NAMALWA (cell line): ENCODE data around the gene KLF6.
"Not testable (repeated sequence)": the region's sequence is repeated elsewhere in the genome, so short reads cannot be mapped to it uniquely, and the experiment has no call there.

Experiments
- DNase-seq: peaks from one replicate; pipeline ENCODE4 v3.0.0-alpha.2; 2015; ENCODE audit warnings: low spot score

The KLF6 gene

DNA sequence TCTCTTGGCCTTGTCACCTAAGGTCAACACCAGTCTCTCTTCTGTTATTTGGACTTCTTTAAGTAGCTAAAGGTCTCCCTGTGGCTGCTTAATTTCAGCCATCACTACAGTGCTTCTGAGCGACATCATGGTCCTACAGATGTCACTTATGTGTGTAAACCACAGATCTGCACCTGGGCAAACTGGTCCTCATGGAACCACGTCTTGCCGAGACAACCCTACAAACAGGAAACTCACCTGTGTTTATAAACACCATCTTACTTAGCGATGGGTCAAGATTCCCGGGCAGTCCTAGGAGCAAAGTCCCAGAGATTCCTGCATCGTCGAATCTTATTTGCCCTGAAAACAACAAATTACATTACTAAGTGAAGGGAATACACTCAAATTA, 27.8 kb downstream of the KLF6 start:
- DNase-seq, result no peak

DNA sequence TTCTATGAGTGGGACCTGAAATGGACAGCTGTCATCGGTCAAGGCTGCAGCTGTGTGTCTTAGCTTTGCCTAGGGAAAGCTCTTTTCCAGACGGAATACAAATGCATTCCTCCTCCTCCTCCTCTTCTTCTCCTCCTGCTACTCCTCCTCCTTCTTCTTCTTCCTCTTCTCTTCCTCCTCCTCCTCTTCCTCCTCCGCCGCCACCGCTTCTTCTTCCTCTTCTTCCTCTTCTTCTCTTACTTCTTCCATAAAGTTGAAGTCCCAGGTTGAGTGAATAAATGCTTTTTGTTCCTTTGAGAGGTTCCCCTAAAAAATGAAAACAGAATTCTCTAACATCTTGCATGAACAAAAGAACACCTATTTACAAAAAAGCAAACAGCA, 28.7 kb downstream of the KLF6 start:
- DNase-seq, result no peak

DNA sequence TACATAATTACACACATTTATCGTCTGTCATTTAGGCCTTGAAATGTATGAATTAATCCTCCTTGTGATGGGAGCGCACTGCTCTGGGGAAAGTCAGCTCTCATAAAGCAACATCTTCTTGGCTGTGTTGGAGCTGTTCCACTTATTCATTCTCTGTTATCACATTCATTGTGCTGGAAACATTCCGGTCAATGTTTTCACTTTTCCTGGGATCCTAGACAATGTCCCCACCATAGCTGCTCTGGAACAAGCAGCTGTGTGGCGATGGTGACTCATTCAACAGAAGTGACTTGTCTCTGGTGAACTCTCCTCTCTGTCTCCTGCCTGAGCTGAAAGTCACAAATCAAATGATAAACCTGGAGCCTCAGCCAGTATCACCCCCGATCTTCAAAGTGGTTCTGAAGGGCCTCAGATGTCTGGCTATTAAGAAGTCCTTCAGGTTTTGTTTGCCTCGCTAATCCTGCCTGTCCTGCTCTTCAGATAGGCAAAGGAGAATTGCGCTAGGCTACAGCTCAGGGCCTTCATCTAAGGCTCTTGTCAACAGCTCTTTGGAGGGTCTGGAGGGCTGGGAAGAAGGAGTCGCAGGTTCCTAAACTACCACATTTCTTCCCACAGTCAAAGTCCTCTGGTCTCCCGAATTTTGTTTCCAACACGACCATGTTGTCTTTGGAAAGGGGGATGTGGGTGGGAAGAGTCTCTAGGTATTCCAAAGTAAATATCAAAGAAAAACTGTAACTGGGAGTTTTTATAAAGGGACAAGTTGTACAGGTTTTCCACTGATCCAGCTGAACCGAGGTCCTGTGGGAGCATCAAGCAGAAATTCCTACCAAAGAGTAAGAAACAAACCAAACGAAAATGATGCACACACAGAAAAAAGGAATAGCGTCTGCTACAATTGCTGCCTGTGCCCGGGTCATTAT, 29.3 kb downstream of the KLF6 start:
- DNase-seq, result no peak

DNA sequence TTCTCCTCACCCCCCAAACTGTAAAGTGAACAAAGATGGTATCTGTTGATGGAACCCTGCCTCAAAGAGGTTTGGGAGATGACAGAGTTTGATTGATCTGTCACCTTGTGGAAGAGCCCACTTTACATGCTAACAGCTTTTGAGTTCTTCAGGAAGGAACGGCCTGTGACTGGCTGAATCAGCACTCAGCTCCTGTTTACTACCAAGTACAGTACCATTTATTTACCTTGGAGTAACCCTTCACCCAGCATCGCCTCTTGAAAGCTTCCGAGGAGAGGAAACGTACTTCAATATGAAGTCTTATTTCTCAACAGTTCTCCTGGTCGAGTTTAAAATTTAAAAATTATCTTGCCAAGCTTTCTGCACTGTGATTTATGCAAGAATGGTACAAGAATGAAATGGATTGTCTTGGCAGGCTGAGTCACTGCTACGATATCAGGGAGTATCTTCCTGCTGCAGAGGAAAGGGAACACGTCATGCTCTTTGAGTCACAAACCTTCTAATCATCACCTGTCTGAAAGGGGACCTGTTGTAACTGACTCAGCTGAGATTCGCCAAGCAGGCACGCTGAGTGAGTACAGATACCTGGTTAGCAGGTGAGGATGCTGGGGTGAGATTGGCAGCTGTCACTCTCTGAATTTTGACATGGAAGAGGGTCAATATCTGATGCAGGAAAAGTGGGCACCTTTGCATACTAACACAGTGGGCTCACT, 30.1 kb downstream of the KLF6 start:
- DNase-seq, result no peak

GRCh38 chr10:3750854-3751253, 34.2 kb downstream of the KLF6 start:
- no peak for DNase-seq

DNA sequence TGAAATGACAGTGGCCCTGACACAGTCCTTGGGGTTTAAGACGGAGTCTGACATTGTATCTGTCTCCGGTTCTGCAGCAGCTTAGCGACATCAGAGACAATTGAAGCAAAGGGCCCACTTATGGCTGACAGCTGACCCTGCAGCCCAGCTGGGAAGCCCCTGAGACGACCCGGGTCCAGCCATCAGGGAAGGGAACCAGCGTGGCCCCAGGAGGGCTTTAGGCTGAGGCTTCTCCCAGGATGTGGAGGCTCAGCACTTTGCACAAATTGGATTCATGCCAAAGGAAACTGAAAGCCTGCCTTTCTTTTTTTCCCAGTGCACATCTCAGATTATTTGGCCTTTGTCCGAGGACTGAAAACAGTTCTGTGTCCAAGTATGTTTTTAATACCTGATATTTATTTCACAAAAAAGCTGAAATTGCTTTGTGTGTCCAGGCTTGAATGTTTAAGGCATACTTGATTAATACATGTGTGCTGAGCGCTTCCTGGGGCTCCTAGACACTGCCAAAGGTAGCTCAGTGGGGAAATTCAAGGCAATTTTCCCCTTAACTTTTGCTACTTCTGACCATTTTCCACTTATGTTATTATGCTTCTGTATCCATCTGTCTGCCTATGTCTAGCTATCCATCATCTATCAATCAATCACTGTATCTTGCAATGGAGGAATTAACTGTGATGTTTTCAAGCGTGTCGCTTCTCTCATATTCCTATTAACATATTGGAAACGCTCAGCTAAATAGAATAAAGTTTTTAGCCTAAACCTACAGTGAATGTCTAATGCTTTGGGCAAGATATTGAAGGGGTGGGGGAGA, 34.8 kb downstream of the KLF6 start:
- no peak for DNase-seq

DNA sequence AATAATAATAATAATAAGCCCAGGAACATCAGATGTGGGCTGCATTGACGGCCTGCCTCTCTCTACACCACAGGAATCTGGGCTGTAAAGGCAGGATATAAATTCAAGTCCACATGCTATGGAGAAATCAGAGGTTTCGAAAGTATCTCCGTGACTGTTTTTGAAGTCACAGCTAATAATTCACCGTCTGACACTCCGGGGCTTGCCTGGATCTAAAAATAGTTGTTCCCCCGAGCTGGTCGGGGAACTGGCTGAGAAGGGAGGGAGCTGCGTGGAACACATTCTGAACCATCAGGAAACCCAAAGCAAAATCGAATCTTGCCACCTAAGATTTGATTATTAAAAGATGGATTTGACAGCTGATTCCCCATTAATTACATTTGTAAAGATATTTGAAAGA, 35.4 kb downstream of the KLF6 start:
- DNase-seq, result no peak

DNA sequence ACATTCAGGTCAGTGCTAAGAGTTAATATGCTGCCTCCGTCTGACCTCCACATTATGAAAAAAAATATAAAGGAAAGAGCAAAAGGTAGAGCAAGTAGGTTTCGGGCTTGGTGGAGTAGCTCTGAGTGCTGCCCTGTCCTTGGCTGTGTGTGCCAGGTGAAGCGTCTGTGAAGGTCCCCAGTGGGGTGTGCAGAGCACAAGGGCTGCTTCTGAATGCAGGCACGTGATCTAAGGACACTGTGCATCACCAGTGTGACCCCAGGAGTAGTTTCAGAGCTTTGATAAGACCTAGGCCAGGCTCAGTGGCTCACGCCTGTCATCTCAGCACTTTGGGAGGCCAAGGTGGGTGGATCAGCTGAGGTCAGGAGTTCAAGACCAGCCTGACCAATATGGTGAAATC, 36.0 kb downstream of the KLF6 start:
- DNase-seq, result no peak

DNA sequence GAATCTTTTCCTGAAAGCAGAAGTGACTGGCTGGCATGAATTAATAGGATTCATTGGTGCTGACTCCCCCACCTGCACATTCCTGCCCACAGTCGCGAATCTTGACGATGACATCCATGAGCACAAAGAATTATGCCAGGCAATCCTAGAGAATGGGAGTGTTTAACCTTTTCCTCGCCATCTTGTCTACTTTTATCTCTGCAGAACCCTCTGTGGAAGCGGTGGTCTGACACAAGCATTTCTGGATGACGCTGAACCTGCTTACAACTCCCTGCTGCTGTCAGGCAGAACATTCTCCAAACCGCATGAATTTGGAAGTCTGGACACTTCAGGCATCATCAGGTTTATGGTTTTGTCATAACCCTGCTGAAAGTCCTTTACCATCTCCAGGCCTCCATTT, 36.5 kb downstream of the KLF6 start:
- DNase-seq, result no peak

- no peak for DNase-seq
Measured at GRCh38 chr10:3747984-3748383, 37.0 kb downstream of the KLF6 start.

GRCh38 chr10:3747248-3747960, 37.6 kb downstream of the KLF6 start:
- DNase-seq, result no peak

- DNase-seq, result no peak
Measured at GRCh38 chr10:3746634-3747033, 38.4 kb downstream of the KLF6 start.

DNA sequence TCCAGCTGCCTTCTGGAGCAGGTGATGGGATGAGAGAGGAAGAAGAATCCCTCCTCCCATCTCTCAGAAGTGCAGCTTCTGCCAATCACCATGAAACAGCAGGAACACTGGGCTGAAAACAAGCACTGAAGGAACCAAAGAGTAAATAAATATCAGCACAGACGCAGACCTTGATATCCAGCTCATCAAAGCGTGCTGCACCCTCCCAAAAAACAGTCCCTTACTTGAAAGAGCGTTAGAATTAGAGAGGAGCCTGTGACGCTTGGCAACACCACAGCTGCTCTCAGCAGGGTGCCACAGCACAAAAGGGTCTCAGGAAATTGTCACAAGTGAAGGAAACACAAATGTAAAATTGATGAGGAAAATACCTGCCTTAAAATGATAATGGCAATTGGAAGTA, 39.5 kb downstream of the KLF6 start:
- DNase-seq, result no peak

- no peak for DNase-seq
Measured at GRCh38 chr10:3741688-3742461, 43.1 kb downstream of the KLF6 start.

GRCh38 chr10:3740157-3740871, 44.7 kb downstream of the KLF6 start:
- DNase-seq, result no peak

DNA sequence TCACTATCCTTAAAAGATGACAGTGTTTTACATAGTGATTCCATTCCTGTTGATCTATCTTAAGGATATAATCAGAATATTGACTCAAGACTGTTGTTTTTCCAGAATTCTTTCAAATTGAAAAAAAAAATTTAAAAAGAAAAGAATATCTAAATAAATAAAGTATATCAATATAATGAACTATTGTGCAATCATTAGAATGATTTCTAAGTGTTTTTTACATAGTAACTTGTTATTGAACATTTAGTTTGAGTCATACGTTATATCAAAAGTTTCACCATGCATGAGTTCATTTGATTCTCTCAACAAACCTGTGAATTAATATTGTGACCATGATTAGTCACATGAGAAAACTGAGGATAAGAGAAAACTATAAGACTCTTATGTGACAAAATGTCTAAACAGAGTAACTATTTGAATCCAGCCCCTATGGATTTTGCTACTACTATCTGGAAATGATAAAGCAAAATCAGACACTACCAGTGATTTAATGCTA, 46.1 kb downstream of the KLF6 start:
- DNase-seq, result no peak

DNA sequence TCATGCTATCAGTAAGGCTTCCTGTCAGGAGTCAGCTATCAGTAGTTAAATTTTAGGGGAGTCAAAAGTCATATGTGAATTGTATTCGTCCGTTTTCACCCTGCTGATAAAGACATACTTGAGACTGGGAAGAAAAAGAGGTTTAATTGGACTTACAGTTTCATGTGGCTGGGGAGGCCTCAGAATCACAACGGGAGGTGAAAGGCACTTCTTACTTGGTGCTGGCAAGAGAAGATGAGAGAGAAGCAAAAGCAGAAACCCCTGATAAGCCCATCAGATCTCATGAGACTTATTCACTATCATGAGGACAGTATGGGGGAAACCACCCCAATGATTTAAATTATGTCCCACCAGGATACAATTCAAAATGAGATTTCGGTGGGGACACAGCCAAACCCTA, 47.1 kb downstream of the KLF6 start:
- DNase-seq, result no peak

DNA sequence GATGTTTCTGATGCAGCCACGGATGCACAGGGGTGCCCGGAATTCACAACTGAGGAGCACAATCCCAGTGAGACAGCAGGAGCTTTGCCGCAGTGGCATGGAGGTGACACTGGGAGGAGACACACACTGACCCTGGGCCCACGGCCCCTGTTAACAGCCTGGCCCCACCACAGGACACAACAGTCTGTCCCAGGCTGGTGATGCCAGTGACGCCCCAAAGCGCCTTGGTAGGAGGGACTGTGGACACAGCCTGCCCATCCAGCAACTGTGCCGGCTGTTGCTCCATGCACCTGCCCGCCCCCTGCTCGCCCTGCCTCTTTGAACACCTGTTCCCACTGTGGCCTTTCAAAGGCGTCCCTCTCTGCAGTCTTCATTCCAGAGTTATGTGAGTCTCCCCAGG, 49.8 kb downstream of the KLF6 start:
- DNase-seq, result no peak

GRCh38 chr10:3734111-3734510, 50.9 kb downstream of the KLF6 start:
- DNase-seq, result no peak

- not testable (repeated sequence) for DNase-seq
Measured at GRCh38 chr10:3732183-3732582, 52.8 kb downstream of the KLF6 start.
